Upper lobe of left lung (tissue), 6 donors: ENCODE measurements around the gene EPM2AIP1. TPM values are rescaled to one million over a fixed set of nuclear protein-coding genes. Genes with fewer than 3 reads are reported as not detected.
A peak's percentile ranks its signal among the peaks of the same experiment; 100 is the strongest.

Source experiments
- ATAC-seq, 2 donors: fragments of 200-7000 bp; cut with Tn5 transposase; one replicate each; pipeline ENCODE4 v1.9.1; 2022; ENCODE audit warnings: mild to moderate bottlenecking in 2 of 2, moderate library complexity in 2 of 2; ENCODE audit not compliant: low FRiP score in 2 of 2
- DNase-seq, 2 donors: peaks; one replicate each; pipeline ENCODE4 v3.0.0-alpha.2; 2019 to 2020
- H3K27ac ChIP-seq, 4 donors: fragments of 200-600 bp; sonication (generic); one replicate each; pipeline ENCODE4 v1.5.1; 2016 to 2019
- H3K27me3 ChIP-seq, 4 donors: fragments of 200-600 bp; sonication (generic); one replicate each; pipeline ENCODE4 v1.5.1; 2017 to 2019
- H3K36me3 ChIP-seq, 4 donors: fragments of 200-600 bp; sonication (generic); one replicate each; pipeline ENCODE4 v1.5.1; 2016 to 2019
- H3K4me1 ChIP-seq, 4 donors: fragments of 200-600 bp; sonication (generic); one replicate each; pipeline ENCODE4 v1.5.1; 2018 to 2019
- H3K4me3 ChIP-seq, 4 donors: fragments of 200-600 bp; sonication (generic); one replicate each; pipeline ENCODE4 v1.5.1; 2017 to 2019; ENCODE audit warnings: mild to moderate bottlenecking in 2 of 4, moderate library complexity in 1 of 4
- H3K9me3 ChIP-seq, 4 donors: fragments of 200-600 bp; sonication (generic); one replicate each; pipeline ENCODE4 v1.5.1; 2018 to 2019
- CTCF ChIP-seq, 6 experiments: fragments of 450-650 bp in 4 of 6; fragments of 200-600 bp in 2 of 6; sonication (generic) in 2 of 6; IDR thresholded peaks; one replicate each; pipeline ENCODE4 v1.5.1; 2016 to 2019; ENCODE audit warnings: antibody characterized with exemption in 6 of 6
- EP300 ChIP-seq, 4 donors: sonication (generic); formaldehyde crosslinking; IDR thresholded peaks; one replicate each; pipeline ENCODE4 v1.5.1; 2017; ENCODE audit warnings: antibody characterized with exemption in 4 of 4, control low read depth in 2 of 4
- POLR2A ChIP-seq, 4 donors: fragments of 450-650 bp; IDR thresholded peaks; one replicate each; pipeline ENCODE4 v1.5.1; 2016 to 2017; ENCODE audit warnings: antibody characterized with exemption in 4 of 4, mild to moderate bottlenecking in 2 of 4
- POLR2AphosphoS5 ChIP-seq, 2 donors: sonication (generic); formaldehyde crosslinking; IDR thresholded peaks; one replicate each; pipeline ENCODE4 v1.5.1; 2017; ENCODE audit warnings: antibody characterized with exemption in 2 of 2
- WGBS, 2 donors: methylation state at CpG; one replicate each; pipeline ENCODE4 v1.1.5; 2017 to 2018; 5-methylcytosine and 5-hydroxymethylcytosine counted together
- total RNA-seq, 6 donors: library from RNA; depleted of rRNA in 4 of 6; stranded (reverse); fragments of >200 nt in 4 of 6; gene quantifications; one replicate each; pipeline versions ENCODE4 v1.1.0 to v1.2.1, GENCODE V29; 2016 to 2021
- donor health status: DM: no; HTN: no; CAD: no; lungs with moderate emphysema.
- donor health status: DM: no; HTN: yes; CAD: no; lungs with severe emphysema.

EPM2AIP1 gene
- total RNA-seq, 6 donors from 2014 or later: 12.5 to 44.0 (median 18.1) TPM

GRCh38 chr3:37016903-37017302 is 24.0 kb upstream of the EPM2AIP1 start:
- WGBS, 2 donors: 98 to 99% methylated on average over 7 to 8 of the region's 8 CpGs
- Histone ChIP-seq H3K27ac (no peak overlapping the region), H3K36me3 (peaks cover 38 to 96% (median 79%) of the 10 kb centered on the region in 4 donors), H3K9me3 (no peaks in the 10 kb centered on the region), H3K4me1 (no peaks in the 10 kb centered on the region), H3K4me3 (no peak overlapping the region), H3K27me3 (no peaks in the 10 kb centered on the region)
- DNase-seq (no peak), ATAC-seq (no peak)
- TF ChIP-seq EP300 (IDR thresholded peaks at IDR 0.05) (no peak), POLR2A (IDR thresholded peaks at IDR 0.05) (no peak), CTCF (IDR thresholded peaks at IDR 0.05) (no peak), POLR2AphosphoS5 (IDR thresholded peaks at IDR 0.05) (no peak)

- 86 to 94% methylated on average over 5 of the region's 5 CpGs for WGBS, 2 donors
- TF ChIP-seq CTCF (IDR thresholded peaks at IDR 0.05) (no peak), POLR2A (IDR thresholded peaks at IDR 0.05) (no peak), POLR2AphosphoS5 (IDR thresholded peaks at IDR 0.05) (no peak), EP300 (IDR thresholded peaks at IDR 0.05) (no peak)
- peaks cover 47 to 93% (median 81%) of the 10 kb centered on the region in 4 donors for H3K36me3 ChIP-seq
- no peak overlapping the region for H3K27ac ChIP-seq
- DNase-seq (no peak), ATAC-seq (no peak)
- H3K27me3 ChIP-seq: no peaks in the 10 kb centered on the region
- H3K9me3 ChIP-seq: no peaks in the 10 kb centered on the region
- no peaks in the 10 kb centered on the region for H3K4me1 ChIP-seq
- no peak overlapping the region for H3K4me3 ChIP-seq
These were observed 22.7 kb upstream of the EPM2AIP1 start for GRCh38 chr3:37015642-37016041.

GRCh38 chr3:37014620-37015019 is 21.7 kb upstream of the EPM2AIP1 start:
- no peak overlapping the region for H3K27ac ChIP-seq
- no peaks in the 10 kb centered on the region for H3K4me1 ChIP-seq
- H3K9me3 ChIP-seq: no peaks in the 10 kb centered on the region
- DNase-seq (no peak), ATAC-seq (no peak)
- TF ChIP-seq POLR2A (IDR thresholded peaks at IDR 0.05) (no peak), EP300 (IDR thresholded peaks at IDR 0.05) (no peak), POLR2AphosphoS5 (IDR thresholded peaks at IDR 0.05) (no peak), CTCF (IDR thresholded peaks at IDR 0.05) (no peak)
- no peaks in the 10 kb centered on the region for H3K27me3 ChIP-seq
- H3K4me3 ChIP-seq: no peak overlapping the region
- H3K36me3 ChIP-seq: peaks cover 41 to 91% (median 77%) of the 10 kb centered on the region in 4 donors
- WGBS, 2 donors: 97 to 98% methylated on average over 2 of the region's 2 CpGs

GRCh38 chr3:36993326-36994283 is 674 bp upstream of the EPM2AIP1 start, which contains the start of gene MLH1:
Gene MLH1 (plus strand): TSS chr3:36993518. CDS start chr3:36993548, 30 bp downstream.
- peak within 1 kb of the TSS; percentile 58 to 76 (median 61) for H3K4me3 ChIP-seq
- WGBS, 2 donors: 2 to 4% methylated on average over 21 to 47 of the region's 47 CpGs

More at GRCh38 chr3:36993326-36994283, 674 bp upstream of the EPM2AIP1 start, which contains the start of gene MLH1:
- Histone ChIP-seq H3K9me3 (no peaks in the 10 kb centered on the region), H3K27me3 (no peaks in the 10 kb centered on the region), H3K36me3 (peaks cover 5 to 34% (median 10%) of the 10 kb centered on the region in 4 donors), H3K27ac (peak within 1 kb of the TSS; percentile 95 to 100 (median 99)), H3K4me1 (peaks cover 31 to 47% (median 41%) of the 10 kb centered on the region in 4 donors)
- ATAC-seq (peak; percentile 96 to 99), DNase-seq (peak; percentile 95 to 97)
- TF ChIP-seq POLR2A (IDR thresholded peaks at IDR 0.05) (peak in 3 of 4 donors; percentile 60 to 81 (median 78)), EP300 (IDR thresholded peaks at IDR 0.05) (peak in 1 of 4 donors; percentile 76), POLR2AphosphoS5 (IDR thresholded peaks at IDR 0.05) (peak; percentile 84 to 88), CTCF (IDR thresholded peaks at IDR 0.05) (peak in 1 of 6 experiments; percentile 16)
